HG03135 (cell line): ENCODE results near the gene SULT1C2.
"Not testable (repeated sequence)": the region's sequence is repeated elsewhere in the genome, so short reads cannot be mapped to it uniquely, and the experiment has no call there.

Experiments
- ATAC-seq: cut with Tn5 transposase; IDR thresholded peaks from one replicate; pipeline ENCODE4 v1.9.1; 2021; ENCODE audit warnings: mild to moderate bottlenecking, moderate library complexity; ENCODE audit not compliant: unreplicated experiment

Gene SULT1C2

GRCh38 chr2:108348816-108349570 lies 60.3 kb downstream of the SULT1C2 start:
- no peak for ATAC-seq

DNA sequence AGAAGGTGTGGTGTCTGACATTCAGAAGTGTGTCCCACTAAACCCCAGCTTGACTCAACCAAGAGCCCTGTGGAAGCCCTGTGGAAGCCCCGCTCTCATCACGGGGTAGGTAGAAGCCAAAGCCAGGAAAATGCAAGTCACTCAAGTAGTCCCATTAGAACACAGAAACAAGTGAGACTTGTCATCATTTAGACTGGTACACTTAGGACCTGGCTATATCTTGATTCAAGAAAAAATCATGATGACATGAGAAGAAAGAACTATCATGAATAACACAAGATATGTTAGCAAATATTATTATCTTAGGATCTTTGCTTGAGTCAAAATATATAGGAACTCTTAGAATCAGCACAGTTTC lies 60.9 kb downstream of the SULT1C2 start:
- ATAC-seq, result no peak

- no peak for ATAC-seq
These were observed 63.2 kb downstream of the SULT1C2 start for GRCh38 chr2:108351889-108352288.

DNA sequence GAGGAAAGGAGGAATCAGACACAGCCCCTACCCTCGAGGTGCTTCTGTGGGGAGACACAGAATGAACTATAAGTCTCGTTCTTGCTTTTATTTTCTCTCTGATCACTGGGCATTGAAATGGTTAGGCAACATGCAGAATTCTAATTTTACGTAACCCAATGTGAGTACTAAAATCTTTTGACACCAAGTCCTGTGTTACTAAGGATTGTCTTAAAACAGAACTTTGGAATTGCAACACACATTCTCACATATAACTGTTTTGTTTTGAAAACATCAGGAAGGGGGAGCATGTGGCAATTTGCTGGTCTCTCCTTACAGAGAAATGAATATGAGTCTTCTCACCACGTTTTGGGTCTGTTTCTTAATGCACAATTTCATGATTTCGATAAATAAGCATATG lies 65.4 kb downstream of the SULT1C2 start:
- no peak for ATAC-seq

- no peak for ATAC-seq
These were observed 67.4 kb downstream of the SULT1C2 start for GRCh38 chr2:108355906-108356734.

DNA sequence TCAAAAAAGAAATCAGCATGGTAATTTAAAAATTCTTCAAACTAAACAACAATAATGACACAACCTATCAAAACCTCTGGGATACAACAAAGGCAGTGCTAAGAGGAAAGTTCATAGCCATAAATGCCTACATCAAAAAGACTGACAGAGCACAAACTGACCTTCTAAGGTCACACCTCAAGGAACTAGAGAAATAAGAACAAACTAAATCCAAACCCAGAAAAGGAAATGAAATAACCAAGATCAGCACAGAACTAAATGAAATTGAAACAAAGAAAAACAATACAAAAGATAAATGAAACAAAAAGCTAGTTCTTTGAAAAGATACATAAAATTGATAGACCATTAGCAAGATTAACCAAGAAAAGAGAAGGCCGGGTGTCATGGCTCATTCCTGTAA lies 70.6 kb downstream of the SULT1C2 start:
- not testable (repeated sequence) for ATAC-seq
